BJ (cell line): Measurements from ENCODE around the gene SMC3. TPM values are rescaled to one million over a fixed set of nuclear protein-coding genes. Genes with fewer than 3 reads are reported as not detected.
"Not testable (repeated sequence)": the region's sequence is repeated elsewhere in the genome, so short reads cannot be mapped to it uniquely, and the experiment has no call there.

Source experiments
- CTCF ChIA-PET: fragments of 350-600 bp; formaldehyde crosslinking; extraction: SDS; loops from one replicate; lab custom pipeline; 2021; ENCODE audit warnings: antibody characterized with exemption, inconsistent platforms; lab: Yijun Ruan, JAX
- POLR2A ChIA-PET: fragments of 300-600 bp; sonication (Branson Sonifier 250); formaldehyde crosslinking; extraction: SDS; loops from one replicate; lab custom pipeline; 2021; ENCODE audit warnings: antibody characterized with exemption; lab: Charles Lee
- DNase-seq: peaks from one replicate; pipeline ENCODE4 v3.0.0-alpha.2; 2011; ENCODE audit warnings: low read depth
- H3K27me3 ChIP-seq: 2 replicates; pipeline ENCODE4 v1.6.0; 2011; ENCODE audit warnings: low read length; ENCODE audit not compliant: control insufficient read depth, insufficient read depth
- H3K36me3 ChIP-seq: 2 replicates; pipeline ENCODE4 v1.5.1; 2011; ENCODE audit warnings: low read length; ENCODE audit not compliant: control insufficient read depth, insufficient read depth
- H3K4me3 ChIP-seq: 2 replicates; pipeline ENCODE4 v1.5.1; 2011; ENCODE audit warnings: low read depth, mild to moderate bottlenecking, control low read depth, low read length
- polyA plus RNA-seq: library from polyadenylated mRNA; depleted of rRNA; stranded (reverse); fragments of >200 nt; gene quantifications from 2 replicates; pipeline ENCODE4 v1.2.3, GENCODE V29; 2011
- TF ChIP-seq, protein P1 (sequence below): IDR thresholded peaks from 2 replicates; pipeline ENCODE4 v1.5.1; 2011; ENCODE audit warnings: low read depth, mild to moderate bottlenecking, control low read depth, inconsistent platforms, low read length, moderate library complexity; ENCODE audit not compliant: insufficient read depth

Gene SMC3
- polyA plus RNA-seq, 1 experiment: 5.7 TPM

- TF ChIP-seq, protein P1, sequence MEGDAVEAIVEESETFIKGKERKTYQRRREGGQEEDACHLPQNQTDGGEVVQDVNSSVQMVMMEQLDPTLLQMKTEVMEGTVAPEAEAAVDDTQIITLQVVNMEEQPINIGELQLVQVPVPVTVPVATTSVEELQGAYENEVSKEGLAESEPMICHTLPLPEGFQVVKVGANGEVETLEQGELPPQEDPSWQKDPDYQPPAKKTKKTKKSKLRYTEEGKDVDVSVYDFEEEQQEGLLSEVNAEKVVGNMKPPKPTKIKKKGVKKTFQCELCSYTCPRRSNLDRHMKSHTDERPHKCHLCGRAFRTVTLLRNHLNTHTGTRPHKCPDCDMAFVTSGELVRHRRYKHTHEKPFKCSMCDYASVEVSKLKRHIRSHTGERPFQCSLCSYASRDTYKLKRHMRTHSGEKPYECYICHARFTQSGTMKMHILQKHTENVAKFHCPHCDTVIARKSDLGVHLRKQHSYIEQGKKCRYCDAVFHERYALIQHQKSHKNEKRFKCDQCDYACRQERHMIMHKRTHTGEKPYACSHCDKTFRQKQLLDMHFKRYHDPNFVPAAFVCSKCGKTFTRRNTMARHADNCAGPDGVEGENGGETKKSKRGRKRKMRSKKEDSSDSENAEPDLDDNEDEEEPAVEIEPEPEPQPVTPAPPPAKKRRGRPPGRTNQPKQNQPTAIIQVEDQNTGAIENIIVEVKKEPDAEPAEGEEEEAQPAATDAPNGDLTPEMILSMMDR: no peak
- ChIA-PET CTCF (interaction anchor here (2.1 to 2.8 kb wide), 2 partner anchors 10 to 52 kb away, joined by 10 to 12 read pairs; no protein-coding TSS in a partner anchor), POLR2A (no interaction called here)
- Histone ChIP-seq H3K36me3 (no peaks in the 10 kb centered on the region), H3K4me3 (no peak overlapping the region), H3K27me3 (peaks cover 3% of the 10 kb centered on the region)
- no peak for DNase-seq
Measured at GRCh38 chr10:110620398-110620719, 52.9 kb downstream of the SMC3 start.

GRCh38 chr10:110623316-110623715 is 55.8 kb downstream of the SMC3 start:
- POLR2A ChIA-PET: not testable (repeated sequence)

GRCh38 chr10:110625356-110625894 is 57.9 kb downstream of the SMC3 start:
- H3K27me3 ChIP-seq: peaks cover 6% of the 10 kb centered on the region
- POLR2A ChIA-PET: no interaction called here
- TF ChIP-seq, protein P1: no peak
- H3K4me3 ChIP-seq: no peak overlapping the region
- DNase-seq: no peak
- no peaks in the 10 kb centered on the region for H3K36me3 ChIP-seq
- CTCF ChIA-PET: interaction anchor here (1.1 kb wide), 1 partner anchor 15 kb away, joined by 3 read pairs; no protein-coding TSS in a partner anchor

More at GRCh38 chr10:110623316-110623715, 55.8 kb downstream of the SMC3 start:
- CTCF ChIA-PET: interaction anchor here (1.0 to 2.7 kb wide), 2 partner anchors 12 to 58 kb away, joined by 6 to 15 read pairs; no protein-coding TSS in a partner anchor
- H3K27me3 ChIP-seq, DNase-seq, H3K36me3 ChIP-seq, H3K4me3 ChIP-seq: not testable (repeated sequence)

- CTCF ChIA-PET: interaction anchor here (0.9 to 1.2 kb wide), 2 partner anchors 10 to 15 kb away, joined by 3 read pairs; no protein-coding TSS in a partner anchor
- POLR2A ChIA-PET: no interaction called here
- H3K27me3 ChIP-seq: peaks cover 6% of the 10 kb centered on the region
- no peak overlapping the region for H3K4me3 ChIP-seq
- TF ChIP-seq, protein P1: no peak
- H3K36me3 ChIP-seq: no peaks in the 10 kb centered on the region
- no peak for DNase-seq
Measured at GRCh38 chr10:110625951-110626855, 58.7 kb downstream of the SMC3 start.

DNA sequence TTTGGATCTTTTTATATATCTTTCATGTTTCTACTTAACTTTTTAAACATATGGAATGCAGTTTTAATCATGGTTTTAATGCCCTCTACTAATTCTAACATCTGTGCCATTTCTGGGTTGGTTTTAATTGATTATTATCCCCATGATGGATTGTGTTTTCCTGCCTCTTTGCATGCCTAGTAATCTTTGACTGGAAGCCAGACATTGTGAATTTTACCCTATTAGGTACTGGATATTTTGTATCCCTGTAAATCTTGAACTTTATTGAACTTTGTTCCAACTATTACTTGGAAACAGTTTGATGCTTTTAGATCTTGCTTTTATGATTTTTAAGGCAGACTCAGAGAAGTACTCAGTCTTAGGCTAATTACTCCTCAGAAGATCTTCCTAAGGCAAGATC is 60.7 kb downstream of the SMC3 start:
- no peak for DNase-seq
- ChIA-PET CTCF (no interaction called here), POLR2A (no interaction called here)

More for the DNA sequence above, 60.7 kb downstream of the SMC3 start:
- H3K4me3 ChIP-seq: no peak overlapping the region
- H3K27me3 ChIP-seq: peaks cover 5% of the 10 kb centered on the region
- TF ChIP-seq, protein P1: no peak
- no peaks in the 10 kb centered on the region for H3K36me3 ChIP-seq
